ENCODE measurements around the gene ACSS1.

The ACSS1 gene

GRCh38 chr20:24984961-24985640, 72.8 kb downstream of the ACSS1 start:
- Histone ChIP-seq H3K4me3 (no peak overlapping the region), H3K9ac (ENCODE audit: insufficient read length) (no peak overlapping the region), H3K27ac (no peak overlapping the region), H3K9me3 (ENCODE audit: low read depth, low read length) (no peaks in the 10 kb centered on the region), H3K36me3 (ENCODE audit: insufficient read depth, low read length) (peaks cover 18% of the 10 kb centered on the region; the same call in 1 of the 2 replicates)
- no peak for TF ChIP-seq FOXP2 (optimal IDR thresholded peaks at IDR 0.05; ENCODE audit: control extremely low read depth, extremely low read length, insufficient read depth)
- no peak for TF ChIP-seq EZH2 (IDR thresholded peaks at IDR 0.05)
- no peak for TF ChIP-seq POLR2AphosphoS5 (IDR thresholded peaks at IDR 0.05; ENCODE audit: borderline replicate concordance, low read depth, low read length)
- no peak for DNase-seq (ENCODE audit: low read depth, low spot score)

DNA sequence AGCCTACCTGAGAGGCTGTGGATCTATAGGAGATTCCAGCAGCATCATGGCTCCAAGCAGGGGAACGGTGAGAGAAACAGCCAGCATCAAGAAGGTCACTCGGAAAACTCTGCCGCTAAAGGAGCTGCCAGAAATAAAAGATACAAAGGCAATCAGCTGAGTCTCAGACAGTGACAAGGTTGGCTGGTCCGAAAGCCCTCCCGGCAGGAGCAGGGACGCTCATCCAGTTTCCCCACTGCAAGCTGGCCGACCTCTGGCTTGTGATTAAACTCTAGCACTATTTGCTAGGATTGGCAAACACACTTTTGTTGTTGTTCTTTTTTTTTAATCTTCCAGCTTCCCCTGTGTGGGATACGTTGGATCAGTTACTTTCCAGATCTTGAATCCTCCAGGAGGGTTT, 74.0 kb downstream of the ACSS1 start:
- Histone ChIP-seq H3K9me3 (ENCODE audit: low read depth, low read length) (no peaks in the 10 kb centered on the region), H3K9ac (ENCODE audit: insufficient read length) (no peak overlapping the region), H3K4me3 (no peak overlapping the region), H3K36me3 (ENCODE audit: insufficient read depth, low read length) (peaks cover 21% of the 10 kb centered on the region; the same call in 1 of the 2 replicates), H3K27ac (no peak overlapping the region)
- no peak for DNase-seq (ENCODE audit: low read depth, low spot score)
- TF ChIP-seq EZH2 (IDR thresholded peaks at IDR 0.05) (no peak), POLR2AphosphoS5 (IDR thresholded peaks at IDR 0.05; ENCODE audit: borderline replicate concordance, low read depth, low read length) (no peak), FOXP2 (optimal IDR thresholded peaks at IDR 0.05; ENCODE audit: control extremely low read depth, extremely low read length, insufficient read depth) (no peak)

DNA sequence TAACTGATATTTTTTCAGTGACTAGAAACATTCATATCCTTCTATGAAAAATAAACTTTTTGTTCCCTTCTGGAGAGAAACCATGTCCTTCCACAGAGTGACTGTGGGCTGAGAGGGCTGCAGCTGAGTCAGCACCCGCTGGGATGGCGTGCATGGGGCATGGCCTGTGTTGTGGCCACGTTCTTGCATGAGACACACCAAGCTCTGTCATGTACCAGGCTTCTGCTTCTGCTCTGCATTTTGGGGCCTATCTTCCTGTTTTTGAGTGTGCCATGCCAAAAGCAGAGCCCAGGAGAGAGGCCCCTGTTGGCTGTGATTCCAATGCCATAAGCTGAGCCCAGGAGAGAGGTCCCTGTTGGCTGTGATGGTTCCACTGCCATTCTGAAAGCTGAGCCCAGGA, 76.1 kb downstream of the ACSS1 start:
- no peaks in the 10 kb centered on the region for H3K9me3 ChIP-seq (ENCODE audit: low read depth, low read length)
- peaks cover 32% of the 10 kb centered on the region; the same call in 1 of the 2 replicates for H3K36me3 ChIP-seq (ENCODE audit: insufficient read depth, low read length)
- no peak overlapping the region for H3K4me3 ChIP-seq
- no peak for DNase-seq (ENCODE audit: low read depth, low spot score)
- H3K9ac ChIP-seq (ENCODE audit: insufficient read length): no peak overlapping the region
- TF ChIP-seq FOXP2 (optimal IDR thresholded peaks at IDR 0.05; ENCODE audit: control extremely low read depth, extremely low read length, insufficient read depth): no peak
- no peak for TF ChIP-seq EZH2 (IDR thresholded peaks at IDR 0.05)
- no peak for TF ChIP-seq POLR2AphosphoS5 (IDR thresholded peaks at IDR 0.05; ENCODE audit: borderline replicate concordance, low read depth, low read length)
- no peak overlapping the region for H3K27ac ChIP-seq

DNA sequence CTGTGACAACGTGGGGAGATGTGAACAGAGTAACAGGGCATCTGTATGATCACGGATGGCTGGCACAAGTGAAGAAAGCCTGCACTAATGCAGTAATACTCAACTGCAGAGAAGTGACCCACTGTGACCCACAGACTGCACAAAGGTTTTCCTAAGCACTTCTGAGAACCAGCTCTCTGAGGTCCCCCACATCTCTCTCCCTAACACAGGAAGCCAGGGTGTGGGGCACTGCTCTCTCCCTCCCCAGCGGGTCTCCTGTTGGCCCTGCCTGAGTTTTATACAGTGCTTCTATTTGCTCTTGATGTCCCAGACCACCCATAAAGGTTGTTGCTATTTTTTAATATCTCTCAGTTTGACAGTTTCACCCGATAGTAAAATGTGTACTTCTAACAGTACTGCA, 76.7 kb downstream of the ACSS1 start:
- Histone ChIP-seq H3K4me3 (no peak overlapping the region), H3K9me3 (ENCODE audit: low read depth, low read length) (no peaks in the 10 kb centered on the region), H3K36me3 (ENCODE audit: insufficient read depth, low read length) (peaks cover 32% of the 10 kb centered on the region; the same call in 1 of the 2 replicates), H3K27ac (no peak overlapping the region), H3K9ac (ENCODE audit: insufficient read length) (no peak overlapping the region)
- TF ChIP-seq POLR2AphosphoS5 (IDR thresholded peaks at IDR 0.05; ENCODE audit: borderline replicate concordance, low read depth, low read length) (no peak), FOXP2 (optimal IDR thresholded peaks at IDR 0.05; ENCODE audit: control extremely low read depth, extremely low read length, insufficient read depth) (no peak), EZH2 (IDR thresholded peaks at IDR 0.05) (no peak)
- no peak for DNase-seq (ENCODE audit: low read depth, low spot score)

GRCh38 chr20:24980291-24981053, 77.5 kb downstream of the ACSS1 start:
- Histone ChIP-seq H3K4me3 (no peak overlapping the region), H3K9ac (ENCODE audit: insufficient read length) (no peak overlapping the region), H3K27ac (no peak overlapping the region), H3K36me3 (ENCODE audit: insufficient read depth, low read length) (peaks cover 35% of the 10 kb centered on the region; the same call in 1 of the 2 replicates), H3K9me3 (ENCODE audit: low read depth, low read length) (no peaks in the 10 kb centered on the region; the same call in 1 of the 2 replicates)
- no peak for DNase-seq (ENCODE audit: low read depth, low spot score)
- TF ChIP-seq FOXP2 (optimal IDR thresholded peaks at IDR 0.05; ENCODE audit: control extremely low read depth, extremely low read length, insufficient read depth) (no peak), POLR2AphosphoS5 (IDR thresholded peaks at IDR 0.05; ENCODE audit: borderline replicate concordance, low read depth, low read length) (no peak), EZH2 (IDR thresholded peaks at IDR 0.05) (no peak)

- Histone ChIP-seq H3K36me3 (ENCODE audit: insufficient read depth, low read length) (peaks cover 35% of the 10 kb centered on the region; the same call in 1 of the 2 replicates), H3K9ac (ENCODE audit: insufficient read length) (no peak overlapping the region), H3K4me3 (no peak overlapping the region), H3K27ac (no peak overlapping the region), H3K9me3 (ENCODE audit: low read depth, low read length) (no peaks in the 10 kb centered on the region; the same call in 1 of the 2 replicates)
- TF ChIP-seq FOXP2 (optimal IDR thresholded peaks at IDR 0.05; ENCODE audit: control extremely low read depth, extremely low read length, insufficient read depth) (no peak), POLR2AphosphoS5 (IDR thresholded peaks at IDR 0.05; ENCODE audit: borderline replicate concordance, low read depth, low read length) (no peak), EZH2 (IDR thresholded peaks at IDR 0.05) (no peak)
- DNase-seq (ENCODE audit: low read depth, low spot score): no peak
These were observed 78.6 kb downstream of the ACSS1 start for GRCh38 chr20:24979036-24979960.

- TF ChIP-seq EZH2 (IDR thresholded peaks at IDR 0.05) (no peak), FOXP2 (optimal IDR thresholded peaks at IDR 0.05; ENCODE audit: control extremely low read depth, extremely low read length, insufficient read depth) (no peak), POLR2AphosphoS5 (IDR thresholded peaks at IDR 0.05; ENCODE audit: borderline replicate concordance, low read depth, low read length) (no peak)
- no peak for DNase-seq (ENCODE audit: low read depth, low spot score)
- no peak overlapping the region for H3K27ac ChIP-seq
- H3K9ac ChIP-seq (ENCODE audit: insufficient read length): no peak overlapping the region
- no peak overlapping the region for H3K4me3 ChIP-seq
- no peaks in the 10 kb centered on the region; the same call in 1 of the 2 replicates for H3K9me3 ChIP-seq (ENCODE audit: low read depth, low read length)
- H3K36me3 ChIP-seq (ENCODE audit: insufficient read depth, low read length): peaks cover 35% of the 10 kb centered on the region; the same call in 1 of the 2 replicates
These were observed 79.4 kb downstream of the ACSS1 start for GRCh38 chr20:24978513-24978912.

Data from SK-N-MC (cell line).